ENCODE data around the gene FAM43A. TPM values are rescaled to one million over a fixed set of nuclear protein-coding genes. Genes with fewer than 3 reads are reported as not detected.
A peak's percentile ranks its signal among the peaks of the same experiment; 100 is the strongest.

The FAM43A gene
- total RNA-seq, 1 donor from 2014 or later, result 13.9 TPM

- no peak for TF ChIP-seq CTCF (conservative IDR thresholded peaks at IDR 0.05)
- Mint-ChIP-seq H3K9me3 (no peaks in the 10 kb centered on the region), H3K4me3 (no peak overlapping the region), H3K36me3 (peaks cover 42% of the 10 kb centered on the region), H3K4me1 (ENCODE audit: unreplicated experiment) (no peaks in the 10 kb centered on the region), H3K27ac (no peak overlapping the region), H3K27me3 (no peaks in the 10 kb centered on the region)
- DNase-seq (ENCODE audit: extremely low spot score, unreplicated experiment), result no peak
Measured at GRCh38 chr3:194642769-194643168, 42.9 kb upstream of the FAM43A start.

GRCh38 chr3:194647747-194648146 lies 37.9 kb upstream of the FAM43A start:
- no peaks in the 10 kb centered on the region for H3K4me1 Mint-ChIP-seq (ENCODE audit: unreplicated experiment)
- peaks cover 48% of the 10 kb centered on the region for H3K36me3 Mint-ChIP-seq
- DNase-seq (ENCODE audit: extremely low spot score, unreplicated experiment), result no peak
- no peaks in the 10 kb centered on the region for H3K27me3 Mint-ChIP-seq
- H3K27ac Mint-ChIP-seq, result no peak overlapping the region
- TF ChIP-seq CTCF (conservative IDR thresholded peaks at IDR 0.05), result no peak
- no peak overlapping the region for H3K4me3 Mint-ChIP-seq
- no peaks in the 10 kb centered on the region for H3K9me3 Mint-ChIP-seq

- Mint-ChIP-seq H3K27me3 (no peaks in the 10 kb centered on the region), H3K27ac (no peak overlapping the region), H3K4me1 (ENCODE audit: unreplicated experiment) (peaks cover 10% of the 10 kb centered on the region), H3K36me3 (peaks cover 47% of the 10 kb centered on the region), H3K4me3 (no peak overlapping the region), H3K9me3 (no peaks in the 10 kb centered on the region)
- DNase-seq (ENCODE audit: extremely low spot score, unreplicated experiment), result no peak
- no peak for TF ChIP-seq CTCF (conservative IDR thresholded peaks at IDR 0.05)
Measured at GRCh38 chr3:194654443-194654842, 31.2 kb upstream of the FAM43A start.

- Mint-ChIP-seq H3K27ac (peak overlapping the region; percentile 48), H3K36me3 (peaks cover 29% of the 10 kb centered on the region), H3K4me1 (ENCODE audit: unreplicated experiment) (peaks cover 10% of the 10 kb centered on the region), H3K9me3 (no peaks in the 10 kb centered on the region), H3K27me3 (no peaks in the 10 kb centered on the region), H3K4me3 (no peak overlapping the region)
- no peak for TF ChIP-seq CTCF (conservative IDR thresholded peaks at IDR 0.05)
- no peak for DNase-seq (ENCODE audit: extremely low spot score, unreplicated experiment)
Measured at GRCh38 chr3:194657439-194657838, 28.2 kb upstream of the FAM43A start.

- Mint-ChIP-seq H3K27ac (no peak overlapping the region), H3K4me1 (ENCODE audit: unreplicated experiment) (peaks cover 10% of the 10 kb centered on the region), H3K4me3 (no peak overlapping the region), H3K9me3 (no peaks in the 10 kb centered on the region), H3K27me3 (no peaks in the 10 kb centered on the region), H3K36me3 (peaks cover 24% of the 10 kb centered on the region)
- DNase-seq (ENCODE audit: extremely low spot score, unreplicated experiment), result no peak
- TF ChIP-seq CTCF (conservative IDR thresholded peaks at IDR 0.05), result no peak
Measured at GRCh38 chr3:194658477-194659242, 27.0 kb upstream of the FAM43A start.
